ENCODE data around the gene EPN1.
A peak's percentile ranks its signal among the peaks of the same experiment; 100 is the strongest.

EPN1 gene

DNA sequence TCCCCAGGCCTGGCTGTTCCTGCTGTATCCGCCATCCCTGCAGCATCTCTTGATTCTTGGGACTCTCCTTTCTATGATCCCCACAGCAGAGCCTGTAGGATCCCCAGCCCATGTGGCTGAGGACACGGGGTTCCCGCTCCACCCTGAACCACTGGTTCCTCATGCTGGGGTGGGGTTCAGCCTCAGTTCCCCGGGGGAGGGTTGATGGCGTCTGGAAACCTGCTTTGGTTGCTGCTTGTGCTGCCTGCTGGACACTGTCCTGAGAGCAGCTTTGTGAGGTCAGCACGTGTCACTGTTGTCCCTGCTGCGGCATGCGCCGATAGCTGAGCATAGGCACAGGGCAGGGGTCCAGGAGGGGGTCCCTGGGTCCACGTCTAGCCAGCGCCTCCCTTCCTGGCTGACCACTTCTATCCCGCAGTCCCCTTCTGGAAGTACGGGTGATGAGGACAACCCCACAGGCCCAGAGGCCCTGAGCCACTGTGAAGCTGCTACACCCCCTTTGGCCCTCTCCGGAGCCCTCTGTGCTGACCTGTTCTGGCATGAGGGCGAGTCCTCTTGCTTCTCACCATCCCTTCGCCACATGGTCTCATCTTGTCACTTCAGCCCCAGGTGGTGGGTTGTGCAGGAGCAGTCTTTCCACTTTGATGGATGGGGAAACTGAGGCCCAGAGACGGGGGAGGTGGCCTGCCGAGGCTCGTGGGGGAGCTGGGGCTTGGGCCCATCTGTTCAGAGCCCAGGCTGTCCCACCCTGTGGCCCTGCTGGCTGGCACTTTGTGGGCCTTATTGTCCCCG is 5.5 kb downstream of the EPN1 start:
- no peak for DNase-seq

GRCh38 chr19:55681131-55682092 is 6.4 kb downstream of the EPN1 start:
- DNase-seq = no peak

- DNase-seq = peak; percentile 35
These were observed 8.6 kb downstream of the EPN1 start for GRCh38 chr19:55683449-55684261.

DNA sequence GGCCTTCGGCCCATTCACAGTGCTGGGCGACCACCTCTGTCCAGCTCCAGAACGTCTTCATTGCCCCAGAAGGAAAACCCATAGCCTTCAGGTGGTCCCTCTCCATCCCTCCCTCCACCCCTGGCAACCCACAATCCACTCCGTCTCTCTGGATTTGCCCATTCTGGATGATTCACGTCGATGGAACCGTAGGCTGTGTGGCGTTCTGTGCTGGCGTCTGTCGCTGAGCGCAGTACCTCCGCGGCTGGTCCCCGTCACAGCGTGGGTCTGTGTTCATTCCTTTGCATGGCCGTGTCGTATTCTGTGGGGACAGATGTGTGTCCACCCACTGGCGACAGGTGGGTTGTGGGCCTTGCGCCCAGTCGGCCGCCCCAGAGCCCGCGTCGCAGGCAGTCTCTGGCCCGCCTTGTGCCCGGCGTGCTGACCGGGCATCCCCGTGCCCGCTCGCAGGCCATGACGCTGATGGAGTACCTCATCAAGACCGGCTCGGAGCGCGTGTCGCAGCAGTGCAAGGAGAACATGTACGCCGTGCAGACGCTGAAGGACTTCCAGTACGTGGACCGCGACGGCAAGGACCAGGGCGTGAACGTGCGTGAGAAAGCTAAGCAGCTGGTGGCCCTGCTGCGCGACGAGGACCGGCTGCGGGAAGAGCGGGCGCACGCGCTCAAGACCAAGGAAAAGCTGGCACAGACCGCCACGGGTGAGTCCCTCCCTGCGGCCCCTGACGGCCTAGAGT is 10.1 kb downstream of the EPN1 start:
- no peak for DNase-seq

- DNase-seq = no peak
These were observed 10.8 kb downstream of the EPN1 start for GRCh38 chr19:55685776-55686175.

DNA sequence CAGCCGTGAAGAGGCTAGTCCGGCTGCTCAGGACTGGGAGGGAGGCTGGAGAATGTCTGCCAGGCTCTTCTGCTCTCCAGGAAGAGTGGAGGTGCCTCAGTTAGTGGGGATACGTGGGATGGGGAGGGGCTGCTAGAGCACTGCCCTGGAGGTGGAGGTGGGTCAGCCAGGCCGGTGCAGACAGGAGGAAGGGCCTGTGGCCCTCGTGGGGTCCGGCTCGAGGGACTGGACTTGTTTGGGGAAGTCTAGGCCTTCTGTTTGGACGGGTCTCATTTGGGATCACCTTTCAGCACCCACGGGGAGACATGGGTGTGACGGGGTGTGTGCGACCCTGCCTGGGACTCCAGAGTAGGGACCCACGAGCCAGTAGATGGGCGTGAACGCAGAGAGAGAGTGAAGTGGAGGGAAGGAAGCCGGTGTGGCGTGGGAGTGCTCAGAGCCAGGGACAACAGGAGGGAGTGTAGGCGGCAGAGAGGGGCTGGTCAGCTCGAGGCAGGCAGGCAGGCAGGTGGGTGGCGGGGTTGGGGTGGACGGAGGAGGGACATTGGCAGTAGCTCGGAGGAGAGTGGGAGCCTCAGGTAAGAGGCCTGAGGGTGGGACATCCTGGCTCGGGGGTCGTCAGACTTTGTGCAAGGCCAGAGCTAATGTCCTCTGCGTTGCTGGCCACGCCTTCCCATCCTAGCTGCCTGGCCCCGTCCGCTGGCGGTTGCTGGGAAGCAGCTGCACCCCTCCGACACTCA is 11.5 kb downstream of the EPN1 start:
- DNase-seq = no peak

GRCh38 chr19:55687281-55688201 is 12.5 kb downstream of the EPN1 start:
- no peak for DNase-seq

- DNase-seq = peak; percentile 35
These were observed 13.6 kb downstream of the EPN1 start for GRCh38 chr19:55688422-55689218.

- DNase-seq = no peak
These were observed 14.5 kb downstream of the EPN1 start for GRCh38 chr19:55689411-55690108.

DNA sequence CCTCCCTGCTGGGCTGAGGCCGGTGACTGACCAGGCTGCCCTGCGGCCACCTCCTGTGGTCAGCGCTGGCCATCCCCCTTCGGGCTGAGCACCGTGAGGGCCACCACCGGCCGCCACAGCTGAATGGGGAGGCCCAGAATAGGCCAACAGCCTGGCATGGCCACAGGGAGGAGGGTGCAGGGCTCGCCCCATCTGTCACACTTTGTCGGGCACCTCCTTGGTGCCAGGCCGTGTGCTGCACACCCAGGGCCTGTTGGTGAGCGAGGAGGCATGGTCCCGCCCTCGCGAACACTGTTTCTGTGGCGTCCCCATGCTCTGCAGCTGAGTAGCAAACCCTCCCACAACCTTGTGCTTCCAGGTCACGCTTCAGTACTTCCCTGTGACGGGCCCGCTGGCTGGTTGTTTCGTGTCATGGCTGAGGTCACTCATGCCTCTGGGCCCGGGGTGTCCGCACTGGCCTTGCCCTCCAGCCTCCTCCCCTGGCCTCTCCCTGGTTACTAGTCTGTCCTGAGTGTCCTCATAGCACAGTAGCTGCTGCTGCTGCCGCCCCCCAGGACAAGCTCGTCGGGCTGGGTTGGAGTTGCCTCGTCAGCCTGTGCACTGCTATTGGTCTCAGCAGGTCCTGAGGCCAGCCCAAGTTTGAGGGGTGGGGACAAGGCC is 15.2 kb downstream of the EPN1 start:
- DNase-seq = no peak

- no peak for DNase-seq
These were observed 15.9 kb downstream of the EPN1 start for GRCh38 chr19:55690769-55691545.

GRCh38 chr19:55691561-55692481 is 16.8 kb downstream of the EPN1 start:
- DNase-seq = no peak

DNA sequence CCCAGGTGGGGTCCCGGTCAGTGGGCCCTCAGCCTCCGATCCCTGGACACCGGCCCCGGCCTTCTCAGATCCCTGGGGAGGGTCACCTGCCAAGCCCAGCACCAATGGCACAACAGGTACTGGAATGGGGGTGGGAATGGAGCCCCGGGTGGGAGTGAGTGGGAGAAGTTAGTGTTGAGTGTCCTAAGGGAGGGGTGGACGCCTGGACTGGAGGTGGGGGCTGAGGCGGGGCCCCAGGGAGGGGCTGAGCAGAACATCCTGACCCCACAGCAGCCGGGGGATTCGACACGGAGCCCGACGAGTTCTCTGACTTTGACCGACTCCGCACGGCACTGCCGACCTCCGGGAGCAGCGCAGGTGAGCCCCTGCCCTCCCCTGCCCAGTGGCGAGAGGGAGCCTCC is 17.7 kb downstream of the EPN1 start:
- DNase-seq = no peak

DNA sequence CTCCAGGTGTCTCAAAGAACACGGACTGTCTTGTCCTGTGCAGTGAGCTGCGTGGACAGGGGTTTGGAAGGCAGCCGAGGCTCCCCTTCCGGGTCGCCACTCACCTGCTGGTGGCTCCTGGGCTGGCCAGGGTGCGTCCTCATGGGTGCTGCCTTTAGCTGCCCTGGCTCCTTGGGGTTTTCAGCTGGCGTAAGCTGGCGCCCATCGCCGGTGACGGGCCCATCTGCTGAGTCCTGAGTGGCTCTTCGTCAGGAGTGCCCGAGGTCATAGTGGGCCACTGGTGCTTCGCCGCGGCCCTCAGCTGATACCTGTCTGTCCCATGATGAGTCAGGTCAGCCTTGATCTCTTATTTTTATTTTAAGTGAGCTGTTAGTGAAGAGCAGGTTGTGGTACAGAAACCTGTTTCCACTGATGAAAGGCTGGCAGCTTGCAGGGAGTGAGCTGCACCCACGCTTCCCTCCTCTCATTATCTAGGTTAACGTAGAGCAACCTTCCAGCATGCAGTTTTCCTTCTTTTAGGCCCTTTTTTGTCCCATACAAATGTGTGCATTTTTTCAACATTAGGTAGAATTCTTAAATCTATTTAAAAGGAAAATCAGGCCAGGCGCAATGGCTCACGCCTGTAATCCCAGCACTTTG is 18.4 kb downstream of the EPN1 start:
- DNase-seq = no peak

- no peak for DNase-seq
These were observed 19.2 kb downstream of the EPN1 start for GRCh38 chr19:55694241-55694655.
